DND-41 (cell line): Measurements from ENCODE around the gene ACAD11.

Experiments used
- EZH2 ChIP-seq: IDR thresholded peaks from 3 replicates; pipeline ENCODE4 v1.6.1; 2012; ENCODE audit warnings: borderline replicate concordance, low read depth, mild to moderate bottlenecking, moderate library complexity, low read length, inconsistent platforms; ENCODE audit not compliant: severe bottlenecking
- TF ChIP-seq, protein P1 (sequence below): IDR thresholded peaks from 2 replicates; pipeline ENCODE4 v1.5.1; 2012; ENCODE audit warnings: borderline replicate concordance, low read length, moderate library complexity, mild to moderate bottlenecking; ENCODE audit not compliant: poor library complexity, severe bottlenecking; ENCODE audit errors: extremely low read depth

DNA sequence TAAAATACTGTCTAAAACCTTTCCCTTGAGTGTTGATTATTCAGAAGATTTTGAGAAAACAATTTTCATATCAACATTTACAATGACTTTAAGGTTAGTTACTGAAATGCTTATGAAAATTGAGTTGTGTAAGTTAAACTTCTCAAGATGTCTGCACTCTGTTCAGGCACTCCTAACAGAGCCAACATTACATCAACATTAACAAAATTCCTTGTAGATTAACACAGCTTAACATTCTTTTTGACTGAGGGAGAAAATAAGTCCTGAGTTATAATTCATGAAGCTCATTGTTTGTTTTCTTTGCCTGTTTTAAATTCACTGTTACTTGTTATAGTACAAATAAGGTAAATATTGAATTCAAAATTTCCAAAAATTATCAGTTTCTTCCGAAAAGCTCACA is 53.5 kb downstream of the ACAD11 start:
- no peak for TF ChIP-seq EZH2
- TF ChIP-seq, protein P1, sequence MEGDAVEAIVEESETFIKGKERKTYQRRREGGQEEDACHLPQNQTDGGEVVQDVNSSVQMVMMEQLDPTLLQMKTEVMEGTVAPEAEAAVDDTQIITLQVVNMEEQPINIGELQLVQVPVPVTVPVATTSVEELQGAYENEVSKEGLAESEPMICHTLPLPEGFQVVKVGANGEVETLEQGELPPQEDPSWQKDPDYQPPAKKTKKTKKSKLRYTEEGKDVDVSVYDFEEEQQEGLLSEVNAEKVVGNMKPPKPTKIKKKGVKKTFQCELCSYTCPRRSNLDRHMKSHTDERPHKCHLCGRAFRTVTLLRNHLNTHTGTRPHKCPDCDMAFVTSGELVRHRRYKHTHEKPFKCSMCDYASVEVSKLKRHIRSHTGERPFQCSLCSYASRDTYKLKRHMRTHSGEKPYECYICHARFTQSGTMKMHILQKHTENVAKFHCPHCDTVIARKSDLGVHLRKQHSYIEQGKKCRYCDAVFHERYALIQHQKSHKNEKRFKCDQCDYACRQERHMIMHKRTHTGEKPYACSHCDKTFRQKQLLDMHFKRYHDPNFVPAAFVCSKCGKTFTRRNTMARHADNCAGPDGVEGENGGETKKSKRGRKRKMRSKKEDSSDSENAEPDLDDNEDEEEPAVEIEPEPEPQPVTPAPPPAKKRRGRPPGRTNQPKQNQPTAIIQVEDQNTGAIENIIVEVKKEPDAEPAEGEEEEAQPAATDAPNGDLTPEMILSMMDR: no peak
